Medulla oblongata (tissue), 1 donor: ENCODE data around the gene ADGRE2.
"Not testable (repeated sequence)": the region's sequence is repeated elsewhere in the genome, so short reads cannot be mapped to it uniquely, and the experiment has no call there.

Source experiments
- DNase-seq: peaks from one replicate; pipeline ENCODE4 v3.0.0-alpha.2; 2015; ENCODE audit errors: extremely low spot score

Gene ADGRE2

GRCh38 chr19:14778110-14778845, at the start of gene ADGRE2:
Gene ADGRE2 (minus strand): TSS chr19:14778560. CDS start chr19:14776756, 1,804 bp downstream.
- not testable (repeated sequence) for DNase-seq

DNA sequence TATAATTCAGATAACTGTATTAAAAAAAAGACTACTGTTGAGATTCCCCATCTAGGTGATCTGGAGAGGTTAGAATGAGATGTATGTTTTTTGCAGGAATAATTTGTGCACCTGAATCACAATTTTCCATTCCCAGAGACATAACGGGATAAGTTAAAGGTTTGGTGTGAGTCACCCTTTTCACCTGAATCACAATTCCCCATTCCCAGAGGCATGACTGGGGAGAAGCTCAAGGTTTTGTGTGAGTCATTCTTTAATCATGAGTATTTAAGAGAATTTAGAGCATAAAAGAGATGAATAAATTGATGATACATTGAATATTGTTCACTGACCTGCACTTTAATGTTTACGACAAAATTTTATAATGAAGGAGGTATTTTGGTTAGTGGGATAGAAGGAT, 47.6 kb upstream of the ADGRE2 start:
- no peak for DNase-seq

- DNase-seq: no peak
These were observed 43.6 kb upstream of the ADGRE2 start for GRCh38 chr19:14821937-14822336.

DNA sequence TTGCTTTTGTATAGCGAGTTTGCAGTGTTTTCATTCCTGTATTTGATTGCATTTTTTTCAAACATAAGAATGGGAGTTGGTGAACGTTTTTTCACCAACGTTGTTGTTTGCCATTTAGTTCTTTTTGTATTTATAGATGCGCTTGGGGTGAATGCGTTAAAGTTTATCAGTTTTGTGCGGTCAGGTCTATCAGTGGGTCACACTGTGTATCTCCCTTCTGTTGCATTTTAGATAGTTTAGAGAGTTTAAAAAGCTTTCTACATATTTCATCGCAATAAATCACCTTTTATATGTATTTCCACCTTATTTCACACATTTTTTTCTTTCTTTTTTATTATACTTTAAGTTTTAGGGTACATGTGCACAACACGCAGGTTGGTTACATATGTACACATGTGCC, 40.2 kb upstream of the ADGRE2 start:
- DNase-seq: no peak

DNA sequence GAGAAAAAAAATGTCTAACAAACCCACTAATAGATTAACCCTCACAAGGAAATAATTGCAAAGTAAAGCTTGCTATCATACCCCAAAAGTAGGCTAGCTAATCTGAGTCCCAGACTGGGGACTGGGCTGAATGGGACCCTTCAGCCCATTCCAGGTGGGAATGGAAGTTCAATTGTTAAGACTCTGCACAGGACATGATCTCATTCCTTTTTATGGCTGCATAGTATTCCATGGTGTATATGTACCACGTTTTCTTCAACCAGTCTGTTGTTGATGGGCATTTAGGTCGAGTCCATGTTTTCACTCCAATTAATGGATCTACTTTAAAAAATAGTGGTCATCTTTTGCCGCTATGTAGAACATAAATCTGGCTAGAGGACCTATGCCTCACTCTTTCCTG, 38.7 kb upstream of the ADGRE2 start:
- no peak for DNase-seq

DNA sequence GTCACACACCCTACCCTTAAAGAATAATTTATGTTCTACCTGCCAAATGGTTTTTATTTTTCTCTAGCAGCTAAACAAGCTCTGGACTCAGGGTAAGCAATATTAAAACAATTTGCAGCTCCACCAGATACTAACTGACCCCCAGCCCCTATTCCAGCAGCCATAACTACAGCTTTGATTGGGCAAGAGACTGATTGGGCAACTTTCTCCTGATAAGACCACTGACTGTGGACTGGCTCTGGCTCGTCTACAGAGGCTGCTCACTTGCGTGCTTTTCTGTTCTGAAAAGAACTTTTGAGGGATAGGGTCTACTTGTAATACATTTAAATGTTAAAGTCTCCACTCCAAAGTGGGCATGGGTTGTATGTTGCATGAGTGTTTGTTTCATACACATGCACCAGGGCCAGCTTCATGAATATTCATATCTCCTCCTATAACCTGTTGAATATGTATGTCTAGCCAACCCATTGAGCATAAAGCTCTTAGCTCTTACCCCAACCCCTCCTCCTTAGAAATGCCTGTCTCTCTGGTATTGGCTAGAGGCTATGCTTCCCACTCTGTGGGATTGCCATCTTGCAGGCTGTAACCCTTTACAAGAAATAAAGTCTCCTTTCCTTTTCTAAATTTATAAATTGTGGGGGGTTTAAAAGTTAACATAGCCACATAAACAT, 36.8 kb upstream of the ADGRE2 start:
- no peak for DNase-seq

DNA sequence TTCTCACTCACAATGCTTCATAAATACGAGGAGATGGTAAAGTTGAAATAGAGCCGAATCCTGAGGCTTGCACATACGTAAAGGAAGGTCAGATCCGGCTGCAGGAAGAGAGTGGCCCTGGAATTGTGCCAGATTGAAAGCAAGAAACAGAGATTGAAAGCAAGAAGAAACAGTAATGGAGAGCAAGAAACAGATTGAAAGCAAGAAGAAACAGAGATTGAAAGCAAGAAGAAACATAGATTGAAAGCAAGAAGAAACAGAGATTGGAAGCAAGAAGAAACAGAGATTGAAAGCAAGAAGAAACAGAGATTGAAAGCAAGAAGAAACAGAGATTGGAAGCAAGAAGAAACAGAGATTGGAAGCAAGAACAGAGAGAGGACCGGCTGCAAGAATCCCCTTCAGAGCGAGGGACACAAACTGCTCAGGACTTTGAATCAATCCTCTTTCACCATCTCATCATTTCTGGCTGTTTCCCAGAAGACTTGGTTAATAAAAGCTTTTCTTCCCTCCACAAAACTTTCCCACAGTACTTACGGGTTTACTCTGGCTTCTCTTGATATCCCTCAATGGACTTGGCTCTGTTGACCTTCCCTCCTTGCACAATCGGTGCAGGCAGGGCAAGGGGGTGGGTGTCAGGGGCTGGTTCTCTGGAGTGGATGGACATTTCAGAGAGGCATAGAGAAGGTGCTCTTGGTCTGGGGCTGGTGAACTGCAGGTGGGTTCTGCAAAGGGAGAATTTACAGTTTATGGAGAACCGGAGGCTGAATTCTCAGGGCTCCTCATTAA, 31.1 kb upstream of the ADGRE2 start:
- DNase-seq: no peak

- no peak for DNase-seq
These were observed 26.4 kb upstream of the ADGRE2 start for GRCh38 chr19:14804765-14805164.

DNA sequence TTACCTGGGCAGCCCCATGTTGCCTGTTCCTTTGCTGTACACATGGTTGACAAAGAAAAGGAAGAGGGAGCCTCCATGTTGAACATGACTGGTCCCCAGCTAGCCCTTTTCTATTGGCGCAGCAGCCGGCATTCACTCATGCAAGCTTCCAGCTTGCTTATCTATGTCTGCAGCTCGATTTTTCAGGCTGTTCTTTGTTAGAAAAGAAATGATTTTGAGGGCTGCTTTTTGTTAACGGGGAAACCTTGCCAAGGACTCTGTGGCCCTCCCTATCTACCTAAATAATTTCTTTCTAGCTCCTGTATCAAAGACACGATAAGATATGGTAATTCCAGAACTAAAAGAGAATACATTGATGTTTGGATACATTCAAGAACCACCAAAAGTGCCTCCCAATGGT, 20.4 kb upstream of the ADGRE2 start:
- no peak for DNase-seq

GRCh38 chr19:14796021-14796420, 17.7 kb upstream of the ADGRE2 start:
- no peak for DNase-seq

- DNase-seq: no peak
These were observed 16.8 kb upstream of the ADGRE2 start for GRCh38 chr19:14795078-14795721.

- not testable (repeated sequence) for DNase-seq
These were observed 13.9 kb upstream of the ADGRE2 start for GRCh38 chr19:14792250-14792649.

DNA sequence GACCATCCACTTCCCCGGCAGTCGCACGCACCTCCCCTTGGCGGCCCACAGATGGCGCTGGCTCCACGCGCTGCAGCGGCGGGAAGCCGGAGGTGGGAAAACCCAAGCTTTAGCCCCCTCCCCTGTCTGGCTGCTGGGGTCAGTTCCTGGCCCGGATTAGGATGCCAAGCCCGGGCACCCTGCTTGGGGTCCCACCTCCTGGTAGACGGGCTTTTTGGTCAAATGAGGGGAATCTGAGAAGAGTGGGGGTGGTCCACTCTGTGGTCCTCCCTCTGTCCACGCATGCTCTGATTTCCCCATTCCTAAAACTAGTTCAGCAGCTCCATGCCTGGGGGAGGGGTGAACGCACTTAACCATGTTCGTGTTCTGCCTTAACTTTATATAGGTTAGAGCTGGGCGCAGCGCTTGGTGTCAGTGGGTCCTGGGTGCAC, 8.1 kb upstream of the ADGRE2 start:
- no peak for DNase-seq

- DNase-seq: peak; percentile 58
These were observed 6.9 kb upstream of the ADGRE2 start for GRCh38 chr19:14785102-14785793.

- DNase-seq: peak; percentile 58
These were observed 6.4 kb upstream of the ADGRE2 start for GRCh38 chr19:14784730-14785101.

DNA sequence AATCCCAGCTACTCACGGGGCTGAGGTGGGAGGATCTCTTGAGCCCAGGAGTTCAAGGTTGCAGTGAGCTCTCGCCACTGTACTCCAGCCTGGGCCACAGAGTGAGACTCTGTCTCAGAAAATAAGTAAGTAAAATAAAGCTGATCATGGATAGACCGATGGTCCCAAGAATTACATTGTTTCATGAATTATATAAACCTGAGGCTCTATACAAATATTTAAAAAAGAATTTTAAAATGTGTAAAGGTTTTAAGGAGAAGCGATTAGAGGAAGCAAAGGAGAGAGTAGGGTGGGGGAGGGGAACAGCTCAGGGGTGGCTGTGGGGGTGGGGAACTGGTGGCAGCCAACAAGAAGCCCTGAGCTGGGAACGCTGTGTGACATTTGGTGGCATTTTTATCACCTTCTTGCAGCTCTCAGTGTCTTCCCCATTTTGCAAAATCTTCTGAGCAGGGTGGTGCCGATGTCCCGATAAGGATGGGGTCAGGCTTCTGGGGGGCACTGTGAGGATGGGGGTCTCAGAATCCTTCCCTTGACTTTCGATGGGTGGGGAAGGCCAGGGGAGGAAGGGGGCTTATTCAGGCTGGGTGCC, 5.1 kb upstream of the ADGRE2 start:
- DNase-seq: not testable (repeated sequence)

DNA sequence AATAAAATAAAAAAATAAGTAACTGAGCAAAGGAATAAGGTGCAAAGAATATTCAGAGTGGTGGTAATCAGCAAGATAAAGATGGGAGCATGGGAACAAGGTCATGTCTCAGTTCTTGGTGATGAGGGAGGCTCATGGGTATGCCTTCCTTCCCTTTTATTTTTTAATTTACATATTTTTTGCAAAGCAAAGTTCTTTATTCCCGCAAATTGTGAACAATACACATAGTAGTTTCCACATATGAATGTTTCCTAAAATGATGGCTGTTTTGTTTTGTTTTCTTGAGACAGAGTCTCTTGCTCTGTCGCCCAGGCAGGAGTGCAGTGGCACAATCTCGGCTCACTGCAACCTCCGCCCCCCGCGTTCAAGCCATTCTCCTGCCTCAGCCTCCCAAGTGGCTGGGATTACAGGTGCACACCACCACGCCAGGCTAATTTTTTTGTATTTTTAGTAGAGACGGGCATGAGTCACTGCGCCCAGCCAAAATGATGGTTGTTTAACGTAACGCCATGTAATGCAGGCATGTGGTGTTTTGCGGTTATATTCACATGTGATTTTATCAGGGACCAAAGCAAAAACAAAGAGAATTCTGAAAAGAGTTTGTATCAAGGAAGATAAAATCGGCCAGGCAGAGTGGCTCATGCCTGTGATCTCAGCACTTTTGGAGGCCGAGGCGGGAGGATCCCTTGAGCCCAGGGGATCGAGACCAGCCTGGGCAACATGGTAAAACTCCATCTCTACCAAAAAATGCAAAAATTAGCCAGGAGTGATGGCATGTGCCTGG, 4.5 kb upstream of the ADGRE2 start:
- no peak for DNase-seq

DNA sequence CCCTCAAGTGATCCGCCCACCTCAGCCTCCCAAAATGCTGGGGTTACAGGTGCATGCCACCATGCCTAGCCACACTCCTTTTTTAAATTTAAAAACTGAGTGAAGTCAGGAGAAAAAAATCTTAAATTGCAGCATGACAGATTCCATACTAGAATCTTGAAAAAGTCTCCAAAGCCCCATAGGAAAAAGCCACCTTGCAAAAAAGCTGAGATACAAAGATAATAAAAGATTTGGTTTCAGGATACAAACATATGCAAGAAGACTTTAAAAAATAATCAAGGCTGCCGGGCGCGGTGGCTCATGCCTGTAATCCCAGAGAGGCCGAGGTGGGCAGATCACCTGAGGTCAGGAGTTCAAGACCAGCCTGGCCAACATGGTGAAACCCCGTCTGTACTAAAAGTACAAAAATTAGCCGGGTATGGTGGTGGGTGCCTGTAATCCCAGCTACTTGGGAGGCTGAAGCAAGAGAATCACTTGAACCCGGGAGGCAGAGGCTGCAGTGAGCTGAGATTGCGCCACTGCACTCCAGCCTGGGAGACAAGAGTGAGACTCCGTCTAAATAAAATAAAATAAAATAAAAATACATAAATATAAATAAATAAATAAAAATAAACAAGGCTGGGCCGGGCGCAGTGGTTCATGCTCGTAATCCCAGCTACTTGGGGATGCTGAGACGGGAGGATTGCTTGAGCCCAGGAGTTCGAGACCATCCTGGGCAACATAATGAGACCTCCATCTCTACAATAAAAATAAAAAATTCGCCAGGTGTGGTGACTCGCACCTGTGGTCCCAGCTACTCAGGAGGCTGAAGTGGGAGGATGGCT, 3.6 kb upstream of the ADGRE2 start:
- DNase-seq: not testable (repeated sequence)

DNA sequence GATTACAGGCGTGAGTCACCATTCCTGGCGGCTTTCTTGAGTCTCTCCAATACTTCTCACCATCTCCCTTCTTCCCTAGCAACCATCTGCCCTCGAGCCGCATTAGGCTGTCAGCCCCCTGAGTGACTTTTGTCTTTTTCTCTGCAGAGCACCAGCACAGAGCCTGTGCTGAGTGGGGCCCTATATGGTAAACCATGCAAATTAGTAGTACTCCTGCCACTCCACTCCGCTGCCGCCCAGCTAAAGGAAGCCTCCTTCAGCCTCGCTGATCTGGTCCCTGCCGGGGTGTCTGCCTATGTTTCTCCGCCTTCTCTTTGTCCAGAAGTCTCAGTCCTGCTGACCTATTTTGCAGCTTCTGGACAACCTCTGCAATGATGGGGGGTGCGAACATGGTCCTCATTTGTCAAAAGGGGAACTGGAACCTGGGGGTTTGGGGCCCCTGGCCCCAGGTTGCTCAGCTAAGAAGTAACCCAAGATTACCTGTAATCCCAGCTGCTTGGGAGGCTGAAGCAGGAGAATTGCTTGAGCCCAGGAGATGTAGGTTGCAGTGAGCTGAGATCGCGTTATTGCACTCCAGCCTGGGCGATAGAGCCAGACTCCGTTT, 2.4 kb upstream of the ADGRE2 start:
- not testable (repeated sequence) for DNase-seq
